NCI-H1092 treated with DMSO at 0.1 percent for 48 hours (cell line): ENCODE data around the gene SCLY.

Source experiments
- DNase-seq: peaks from one replicate; lab custom pipeline; 2025; lab: John Stamatoyannopoulos, UW

Gene SCLY

GRCh38 chr2:238075397-238075796, 14.6 kb downstream of the SCLY start:
- DNase-seq, result no peak

GRCh38 chr2:238077292-238077691, 16.5 kb downstream of the SCLY start:
- no peak for DNase-seq

GRCh38 chr2:238079874-238080327, 19.1 kb downstream of the SCLY start:
- DNase-seq, result no peak

GRCh38 chr2:238080518-238080917, 19.7 kb downstream of the SCLY start:
- no peak for DNase-seq

GRCh38 chr2:238081150-238081549, 20.3 kb downstream of the SCLY start:
- no peak for DNase-seq

GRCh38 chr2:238081561-238081960, 20.8 kb downstream of the SCLY start:
- no peak for DNase-seq

- DNase-seq, result no peak
Measured at GRCh38 chr2:238082151-238082550, 21.4 kb downstream of the SCLY start.

- DNase-seq, result no peak
Measured at GRCh38 chr2:238082827-238083226, 22.0 kb downstream of the SCLY start.

GRCh38 chr2:238083919-238084318, 23.1 kb downstream of the SCLY start:
- no peak for DNase-seq

- no peak for DNase-seq
Measured at GRCh38 chr2:238084761-238085160, 24.0 kb downstream of the SCLY start.

GRCh38 chr2:238085899-238086298, 25.1 kb downstream of the SCLY start:
- DNase-seq, result no peak

- DNase-seq, result no peak
Measured at GRCh38 chr2:238087211-238087610, 26.4 kb downstream of the SCLY start.

- DNase-seq, result no peak
Measured at GRCh38 chr2:238090887-238091286, 30.1 kb downstream of the SCLY start.

- DNase-seq, result no peak
Measured at GRCh38 chr2:238091436-238092060, 30.7 kb downstream of the SCLY start.

- DNase-seq, result no peak
Measured at GRCh38 chr2:238092486-238093035, 31.8 kb downstream of the SCLY start.

GRCh38 chr2:238093181-238094140, 32.7 kb downstream of the SCLY start:
- no peak for DNase-seq

GRCh38 chr2:238094438-238095022, 33.7 kb downstream of the SCLY start:
- no peak for DNase-seq

- no peak for DNase-seq
Measured at GRCh38 chr2:238095143-238095542, 34.3 kb downstream of the SCLY start.

GRCh38 chr2:238096311-238097011, 35.7 kb downstream of the SCLY start:
- no peak for DNase-seq

- DNase-seq, result no peak
Measured at GRCh38 chr2:238097201-238097987, 36.6 kb downstream of the SCLY start.
